GM12891 (cell line): Measurements from ENCODE around the gene GPR37.

Experiments used
- PAX5 ChIP-seq: IDR thresholded peaks from 2 replicates; pipeline ENCODE4 v1.6.1; 2011; ENCODE audit warnings: low read length, moderate library complexity, mild to moderate bottlenecking; ENCODE audit not compliant: insufficient read depth, severe bottlenecking
- POLR2A ChIP-seq: IDR thresholded peaks from 2 replicates; pipeline ENCODE4 v1.6.1; 2011; ENCODE audit warnings: low read depth, low read length, control low read depth
- POLR2AphosphoS5 ChIP-seq: IDR thresholded peaks from 2 replicates; pipeline ENCODE4 v1.6.1; 2011; ENCODE audit warnings: low read depth, low read length, control low read depth
- POU2F2 ChIP-seq: IDR thresholded peaks from 2 replicates; pipeline ENCODE4 v1.6.1; 2011; ENCODE audit warnings: low read depth, mild to moderate bottlenecking, control low read depth, low read length, moderate library complexity

- TF ChIP-seq POLR2AphosphoS5: no peak
- TF ChIP-seq POLR2A: no peak
- TF ChIP-seq PAX5: no peak
- no peak for TF ChIP-seq POU2F2
These were observed 2.9 kb upstream of the GPR37 start for GRCh38 chr7:124768525-124768924.
